ENCODE data around the gene PTPRK.

DNA sequence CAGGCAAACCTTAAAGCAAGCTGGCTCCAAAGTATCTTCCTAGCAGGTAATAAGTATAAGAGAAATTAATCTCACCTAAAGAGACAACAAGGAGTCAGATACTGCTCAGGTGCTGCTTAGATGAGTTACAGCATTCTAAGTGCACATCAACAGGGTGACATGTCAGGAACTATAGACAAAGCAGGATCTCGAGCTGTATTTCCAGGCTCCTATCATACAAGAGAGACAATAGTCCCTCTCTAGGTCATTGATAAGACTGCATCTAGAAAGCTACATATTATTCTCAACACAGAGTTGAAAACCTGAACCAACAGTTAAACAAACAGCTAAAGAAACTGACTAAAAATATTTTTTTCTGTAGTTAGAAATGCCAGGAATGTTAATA, 3.9 kb downstream of the PTPRK start:
- peak in 1 of 6 experiments; percentile 18 for TF ChIP-seq CTCF (IDR thresholded peaks at IDR 0.05)
- no peak for TF ChIP-seq POLR2A (IDR thresholded peaks at IDR 0.05)

Data from thyroid gland (tissue), 4 donors.